ENCODE data around the gene C9orf50.

Gene C9orf50

DNA sequence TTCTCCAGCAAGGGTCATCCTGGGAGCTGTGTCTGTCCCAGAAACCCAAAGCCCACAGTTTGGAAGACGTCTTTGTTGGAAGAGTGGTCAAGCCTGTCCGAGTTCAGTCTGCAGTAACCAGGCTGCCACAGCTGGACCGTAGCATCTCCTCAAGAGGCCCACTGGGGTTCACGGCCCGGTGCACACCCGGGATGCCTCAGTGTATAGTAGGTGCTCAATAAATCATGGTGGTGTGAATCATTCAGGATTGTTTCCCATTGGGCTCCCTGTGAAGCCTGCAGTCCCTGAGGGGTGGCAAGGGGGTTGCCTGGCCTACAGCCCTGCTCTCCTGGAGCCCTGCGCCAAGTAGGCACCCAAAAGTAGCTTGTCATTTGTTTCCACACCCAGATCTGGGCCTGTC is 34.3 kb upstream of the C9orf50 start:
- H3K27me3 Mint-ChIP-seq, result peaks cover 12% of the 10 kb centered on the region
- ATAC-seq (ENCODE audit: low read depth) (no peak), DNase-seq (ENCODE audit: low spot score in 2 of 2) (no peak)
- no peaks in the 10 kb centered on the region for H3K36me3 Mint-ChIP-seq
- H3K27ac Mint-ChIP-seq, result no peak overlapping the region
- no peaks in the 10 kb centered on the region for H3K9me3 Mint-ChIP-seq
- no peaks in the 10 kb centered on the region for H3K4me1 Mint-ChIP-seq
- no peak overlapping the region for H3K4me3 Mint-ChIP-seq

- H3K36me3 Mint-ChIP-seq, result no peaks in the 10 kb centered on the region
- H3K27me3 Mint-ChIP-seq, result peaks cover 13% of the 10 kb centered on the region
- H3K4me3 Mint-ChIP-seq, result no peak overlapping the region
- no peak for DNase-seq (ENCODE audit: low spot score in 2 of 2)
- H3K27ac Mint-ChIP-seq, result no peak overlapping the region
- no peaks in the 10 kb centered on the region for H3K9me3 Mint-ChIP-seq
- no peak for ATAC-seq (ENCODE audit: low read depth)
- no peaks in the 10 kb centered on the region for H3K4me1 Mint-ChIP-seq
These were observed 33.7 kb upstream of the C9orf50 start for GRCh38 chr9:129654554-129655040.

- ATAC-seq (ENCODE audit: low read depth) (no peak), DNase-seq (ENCODE audit: low spot score in 2 of 2) (no peak)
- H3K4me1 Mint-ChIP-seq, result no peaks in the 10 kb centered on the region
- peaks cover 10% of the 10 kb centered on the region for H3K27me3 Mint-ChIP-seq
- no peak overlapping the region for H3K27ac Mint-ChIP-seq
- no peak overlapping the region for H3K4me3 Mint-ChIP-seq
- no peaks in the 10 kb centered on the region for H3K9me3 Mint-ChIP-seq
- H3K36me3 Mint-ChIP-seq, result no peaks in the 10 kb centered on the region
These were observed 33.1 kb upstream of the C9orf50 start for GRCh38 chr9:129653823-129654553.

- H3K27ac Mint-ChIP-seq, result no peak overlapping the region
- H3K4me1 Mint-ChIP-seq, result no peaks in the 10 kb centered on the region
- peaks cover 2% of the 10 kb centered on the region for H3K9me3 Mint-ChIP-seq
- no peak overlapping the region for H3K4me3 Mint-ChIP-seq
- H3K27me3 Mint-ChIP-seq, result peaks cover 13% of the 10 kb centered on the region
- DNase-seq (ENCODE audit: low spot score in 2 of 2) (no peak), ATAC-seq (ENCODE audit: low read depth) (no peak)
- H3K36me3 Mint-ChIP-seq, result no peaks in the 10 kb centered on the region
These were observed 29.9 kb upstream of the C9orf50 start for GRCh38 chr9:129650680-129651235.

DNA sequence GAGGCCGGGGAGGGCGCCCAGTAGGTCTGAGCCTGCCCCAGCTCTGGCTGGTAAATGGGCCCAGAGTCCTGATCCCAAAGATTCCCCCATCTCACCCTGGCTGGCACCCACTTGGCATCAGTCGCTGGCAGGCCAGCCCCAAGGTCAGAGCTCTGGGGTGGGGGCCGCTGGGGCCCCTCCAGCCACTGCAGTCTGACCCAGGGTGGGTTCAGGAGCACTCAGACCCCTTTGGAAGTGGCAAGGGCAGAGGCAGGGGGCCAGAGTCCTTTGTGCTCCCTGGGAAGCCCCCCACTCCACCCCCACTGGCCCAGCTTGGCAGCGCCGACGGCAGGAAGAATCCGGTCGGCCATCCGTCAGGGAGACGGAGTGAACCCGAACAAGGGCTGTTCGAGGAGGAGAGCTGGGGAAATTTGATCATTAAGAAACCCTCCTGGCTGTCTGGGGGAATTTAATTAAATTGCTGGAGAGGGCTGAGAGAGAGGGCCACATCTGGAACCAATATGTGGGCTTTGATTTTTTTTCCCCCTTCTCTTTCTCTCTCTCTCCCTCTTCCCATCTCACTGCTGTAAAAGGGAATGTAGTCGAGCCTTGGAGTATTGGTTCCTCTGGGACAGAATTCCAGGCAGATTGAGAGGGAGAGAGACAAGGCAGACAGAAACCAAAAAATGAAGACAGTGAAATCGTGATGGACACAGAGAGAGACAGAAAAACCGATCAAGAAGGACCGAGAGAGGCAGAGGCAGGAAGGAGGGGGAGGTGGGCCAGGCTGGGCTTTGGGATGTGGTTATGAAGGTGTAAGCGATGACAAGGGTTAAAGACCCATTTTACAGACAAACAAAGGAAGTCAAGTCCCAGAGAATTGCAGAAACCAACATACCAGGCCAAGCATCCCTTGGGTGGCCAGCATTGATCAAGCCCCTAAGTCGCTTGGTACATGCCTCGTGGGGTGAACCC is 29.1 kb upstream of the C9orf50 start:
- no peaks in the 10 kb centered on the region for H3K4me1 Mint-ChIP-seq
- no peak overlapping the region for H3K27ac Mint-ChIP-seq
- H3K27me3 Mint-ChIP-seq, result peaks cover 13% of the 10 kb centered on the region
- no peak overlapping the region for H3K4me3 Mint-ChIP-seq
- ATAC-seq (ENCODE audit: low read depth) (no peak), DNase-seq (ENCODE audit: low spot score in 2 of 2) (no peak)
- no peaks in the 10 kb centered on the region for H3K36me3 Mint-ChIP-seq
- peaks cover 2% of the 10 kb centered on the region for H3K9me3 Mint-ChIP-seq

DNA sequence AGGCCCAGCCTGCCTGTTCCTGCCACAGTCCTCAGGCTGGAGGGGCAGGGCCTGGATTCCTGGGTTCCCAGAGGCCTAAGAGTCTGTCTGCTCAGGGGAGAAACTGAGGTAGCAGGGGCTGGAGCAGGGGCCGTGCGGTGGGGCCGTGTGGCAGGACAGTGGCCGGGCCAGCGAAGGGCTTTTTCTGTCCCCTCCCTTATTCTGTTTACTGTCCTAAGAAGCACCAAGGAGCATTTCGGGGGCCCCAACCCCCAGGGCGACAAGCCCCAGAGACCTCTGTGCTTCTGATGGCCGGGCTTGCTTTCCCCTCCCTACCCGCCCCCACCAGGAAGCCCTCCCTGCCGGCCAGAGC is 27.8 kb upstream of the C9orf50 start:
- Mint-ChIP-seq H3K27me3 (peaks cover 13% of the 10 kb centered on the region), H3K9me3 (peaks cover 2% of the 10 kb centered on the region), H3K4me1 (no peaks in the 10 kb centered on the region), H3K4me3 (no peak overlapping the region), H3K27ac (no peak overlapping the region), H3K36me3 (no peaks in the 10 kb centered on the region)
- no peak for DNase-seq (ENCODE audit: low spot score in 2 of 2)
- ATAC-seq (ENCODE audit: low read depth), result no peak

DNA sequence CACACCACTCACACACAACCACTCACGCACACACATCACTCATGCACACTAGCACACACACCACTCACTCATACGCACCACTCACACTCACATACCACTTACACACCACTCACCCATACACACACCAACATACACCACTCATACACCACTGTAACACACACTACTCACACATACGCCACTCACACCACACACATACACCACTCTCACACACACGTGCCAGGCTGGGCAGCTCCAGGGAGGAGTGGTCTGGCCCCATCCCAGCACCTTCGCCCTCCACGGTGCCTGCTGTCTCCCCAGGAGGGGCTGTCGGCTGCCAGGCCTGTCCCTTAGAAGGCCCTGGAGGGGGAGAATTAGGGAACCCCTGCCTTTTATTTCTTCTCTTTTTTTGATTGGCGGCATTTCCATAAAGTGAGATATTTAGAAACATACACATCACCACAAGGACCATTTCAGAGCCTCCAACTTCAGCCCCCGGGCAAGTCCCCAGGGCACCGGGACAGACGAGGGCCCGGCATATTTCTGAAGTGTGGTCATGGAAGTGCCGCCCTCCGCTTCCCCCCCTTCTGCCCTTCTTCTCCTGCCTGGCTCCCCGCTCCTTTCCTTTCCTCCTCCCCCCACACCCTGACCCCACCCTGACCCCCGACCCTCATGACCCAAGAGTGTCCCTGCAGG is 27.3 kb upstream of the C9orf50 start:
- ATAC-seq (ENCODE audit: low read depth) (no peak), DNase-seq (ENCODE audit: low spot score in 2 of 2) (no peak)
- Mint-ChIP-seq H3K36me3 (no peaks in the 10 kb centered on the region), H3K27ac (no peak overlapping the region), H3K9me3 (peaks cover 2% of the 10 kb centered on the region), H3K27me3 (peaks cover 11% of the 10 kb centered on the region), H3K4me1 (no peaks in the 10 kb centered on the region), H3K4me3 (no peak overlapping the region)

DNA sequence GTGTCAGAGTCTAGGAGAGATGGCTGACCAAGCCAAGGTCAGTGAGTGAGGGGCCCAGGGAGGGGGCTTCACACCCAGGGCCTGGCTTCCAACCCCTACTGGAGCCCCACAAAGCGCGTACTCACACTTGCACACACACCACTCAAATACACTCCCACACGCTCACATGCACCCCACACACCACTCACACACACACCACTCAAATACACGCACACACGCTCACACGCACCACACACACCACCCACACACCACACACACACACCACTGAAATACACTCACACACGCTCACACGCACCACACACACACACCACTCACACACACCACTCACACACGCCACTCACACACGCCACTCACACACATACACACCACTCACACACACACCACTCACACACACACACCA is 26.7 kb upstream of the C9orf50 start:
- Mint-ChIP-seq H3K27ac (no peak overlapping the region), H3K4me3 (no peak overlapping the region), H3K27me3 (peaks cover 11% of the 10 kb centered on the region), H3K4me1 (no peaks in the 10 kb centered on the region), H3K36me3 (no peaks in the 10 kb centered on the region), H3K9me3 (peaks cover 2% of the 10 kb centered on the region)
- no peak for DNase-seq (ENCODE audit: low spot score in 2 of 2)
- no peak for ATAC-seq (ENCODE audit: low read depth)

- H3K4me3 Mint-ChIP-seq, result no peak overlapping the region
These were observed 25.8 kb upstream of the C9orf50 start for GRCh38 chr9:129646654-129647053.

GRCh38 chr9:129646252-129646651 is 25.4 kb upstream of the C9orf50 start:
- Mint-ChIP-seq H3K4me1 (peaks cover 4% of the 10 kb centered on the region), H3K9me3 (peaks cover 2% of the 10 kb centered on the region), H3K36me3 (no peaks in the 10 kb centered on the region), H3K27ac (no peak overlapping the region), H3K27me3 (peaks cover 11% of the 10 kb centered on the region), H3K4me3 (no peak overlapping the region)
- no peak for ATAC-seq (ENCODE audit: low read depth)
- DNase-seq (ENCODE audit: low spot score in 2 of 2), result no peak

More at GRCh38 chr9:129646654-129647053, 25.8 kb upstream of the C9orf50 start:
- H3K36me3 Mint-ChIP-seq, result no peaks in the 10 kb centered on the region
- H3K27me3 Mint-ChIP-seq, result peaks cover 11% of the 10 kb centered on the region
- ATAC-seq (ENCODE audit: low read depth) (no peak), DNase-seq (ENCODE audit: low spot score in 2 of 2) (no peak)
- H3K9me3 Mint-ChIP-seq, result peaks cover 2% of the 10 kb centered on the region
- H3K27ac Mint-ChIP-seq, result no peak overlapping the region
- peaks cover 2% of the 10 kb centered on the region for H3K4me1 Mint-ChIP-seq

DNA sequence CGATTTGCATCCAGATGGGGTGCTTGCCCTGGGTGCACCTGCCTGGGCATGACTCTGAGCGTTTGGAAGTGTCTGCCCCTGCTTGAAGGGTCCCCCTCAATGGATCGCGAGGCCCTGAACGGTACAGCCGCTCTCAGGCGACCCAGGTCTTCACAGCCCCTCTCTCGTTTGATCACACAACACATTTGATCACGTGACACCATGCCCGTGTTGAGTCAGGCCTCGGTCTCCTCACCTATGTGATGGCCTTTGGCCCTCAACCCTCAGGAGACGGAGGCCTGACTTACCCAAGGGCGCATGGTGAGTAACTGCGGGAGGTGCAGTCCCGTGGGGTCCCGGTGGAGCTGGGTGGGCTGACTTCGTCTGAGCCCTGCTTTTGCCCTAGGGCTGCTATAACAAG is 24.0 kb upstream of the C9orf50 start:
- no peak overlapping the region for H3K27ac Mint-ChIP-seq
- H3K36me3 Mint-ChIP-seq, result no peaks in the 10 kb centered on the region

GRCh38 chr9:129644365-129644764 is 23.5 kb upstream of the C9orf50 start:
- Mint-ChIP-seq H3K36me3 (peaks cover 1% of the 10 kb centered on the region), H3K4me3 (no peak overlapping the region), H3K27ac (no peak overlapping the region), H3K4me1 (peaks cover 8% of the 10 kb centered on the region), H3K27me3 (peaks cover 6% of the 10 kb centered on the region), H3K9me3 (peaks cover 2% of the 10 kb centered on the region)
- DNase-seq (ENCODE audit: low spot score in 2 of 2) (no peak), ATAC-seq (ENCODE audit: low read depth) (no peak)

More for the DNA sequence above, 24.0 kb upstream of the C9orf50 start:
- peaks cover 2% of the 10 kb centered on the region for H3K9me3 Mint-ChIP-seq
- H3K4me3 Mint-ChIP-seq, result no peak overlapping the region
- H3K27me3 Mint-ChIP-seq, result peaks cover 6% of the 10 kb centered on the region
- peaks cover 8% of the 10 kb centered on the region for H3K4me1 Mint-ChIP-seq
- ATAC-seq (ENCODE audit: low read depth) (no peak), DNase-seq (ENCODE audit: low spot score in 2 of 2) (no peak)

DNA sequence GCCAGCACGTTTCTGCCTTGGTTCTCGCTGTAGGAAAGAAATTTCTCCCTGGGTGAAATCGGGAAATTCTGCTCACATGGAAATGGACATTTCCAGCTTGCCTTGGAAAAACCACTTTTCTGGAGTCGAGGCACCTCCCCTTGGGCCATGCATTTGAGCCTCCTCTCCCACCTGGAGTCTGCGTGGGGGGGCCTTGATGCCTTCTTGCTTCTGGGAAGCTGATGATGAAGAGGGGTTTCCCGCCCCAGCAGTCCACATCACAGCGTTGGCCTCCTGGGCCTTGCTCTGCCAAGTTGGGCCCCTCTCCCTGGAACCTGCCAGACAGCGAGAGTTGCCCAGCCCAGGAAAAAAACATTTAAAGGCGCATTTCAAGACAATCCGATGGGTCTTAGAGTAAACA is 22.8 kb upstream of the C9orf50 start:
- Mint-ChIP-seq H3K4me3 (peak overlapping the region; percentile 1), H3K9me3 (peaks cover 2% of the 10 kb centered on the region), H3K27me3 (peaks cover 6% of the 10 kb centered on the region), H3K4me1 (peaks cover 8% of the 10 kb centered on the region), H3K36me3 (peaks cover 1% of the 10 kb centered on the region), H3K27ac (no peak overlapping the region)
- DNase-seq (ENCODE audit: low spot score in 2 of 2), result no peak
- no peak for ATAC-seq (ENCODE audit: low read depth)
